ENCODE measurements around the gene SLC26A3.

Gene SLC26A3

GRCh38 chr7:107816011-107816566, 13.1 kb upstream of the SLC26A3 start:
- no peak for DNase-seq (ENCODE audit: low read depth in 2 of 2)

DNA sequence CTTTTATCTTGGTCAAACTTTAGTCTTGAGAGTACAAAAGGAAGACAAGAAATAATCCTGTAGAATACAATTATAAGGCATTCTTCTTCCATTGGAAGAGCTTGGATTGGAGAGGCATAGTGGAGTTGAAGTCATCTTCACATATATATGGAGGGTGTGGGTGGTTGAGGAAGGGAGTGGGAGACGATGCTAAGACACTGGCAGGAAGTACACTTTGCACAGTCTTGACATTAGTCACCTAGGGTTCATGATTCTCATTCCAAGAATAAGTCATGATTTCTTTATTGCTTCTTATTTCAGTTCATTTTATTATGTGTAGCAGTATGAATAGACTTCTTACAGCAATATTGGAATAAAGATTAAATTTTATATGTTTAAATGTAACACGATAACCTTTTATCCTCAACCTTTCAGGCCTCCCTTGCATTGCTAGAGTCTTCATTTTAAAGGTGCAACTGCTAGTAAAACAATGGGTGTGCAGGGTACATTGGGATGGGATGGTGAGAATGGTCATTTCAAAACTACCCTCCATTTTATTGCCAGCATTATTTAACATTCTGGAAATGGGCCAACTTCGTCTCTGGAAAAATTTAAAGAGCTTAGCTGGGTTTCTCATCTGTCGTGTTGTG, 12.3 kb upstream of the SLC26A3 start:
- DNase-seq (ENCODE audit: low read depth in 2 of 2), result no peak

DNA sequence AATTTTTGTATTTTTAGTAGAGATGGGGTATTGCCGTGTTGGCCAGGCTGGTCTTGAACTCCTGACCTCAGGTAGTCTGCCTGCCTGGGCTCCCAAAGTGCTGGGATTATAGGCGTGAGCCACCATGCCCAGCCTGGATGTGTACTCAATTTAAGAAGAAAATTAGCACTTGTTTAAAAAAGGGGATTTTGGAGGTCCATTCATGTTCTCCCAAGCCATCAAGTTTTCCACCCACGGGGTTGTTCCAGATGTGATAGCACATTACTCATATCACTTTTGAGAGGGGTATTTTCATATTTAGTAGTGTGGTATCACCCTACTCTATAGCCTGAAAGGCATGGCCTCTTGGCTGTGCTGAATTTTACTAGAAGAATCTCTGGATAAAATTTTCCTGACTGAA, 10.5 kb upstream of the SLC26A3 start:
- no peak for DNase-seq (ENCODE audit: low read depth in 2 of 2)

DNA sequence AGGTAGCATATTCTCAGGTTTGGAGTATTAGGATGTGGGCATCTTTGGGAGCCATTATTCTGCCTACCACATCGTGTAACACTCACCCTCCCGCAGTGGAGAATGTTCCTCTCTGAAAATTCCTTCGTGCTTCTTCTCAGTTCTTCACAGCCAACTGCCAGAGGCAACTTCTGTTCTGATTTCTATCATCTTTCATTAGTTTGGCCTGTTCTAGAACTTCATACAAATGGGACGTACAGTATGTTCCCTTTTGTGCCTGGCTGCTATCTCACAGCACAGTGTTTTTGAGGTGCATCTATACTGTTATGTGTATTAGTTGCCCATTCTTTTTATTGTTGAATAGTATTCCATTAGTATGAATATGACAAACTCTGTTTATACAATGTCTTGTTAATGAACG, 8.9 kb upstream of the SLC26A3 start:
- no peak for DNase-seq (ENCODE audit: low read depth in 2 of 2)

GRCh38 chr7:107810626-107811025, 7.6 kb upstream of the SLC26A3 start:
- no peak for DNase-seq (ENCODE audit: low read depth in 2 of 2)

- DNase-seq (ENCODE audit: low read depth in 2 of 2), result no peak
These were observed 6.2 kb upstream of the SLC26A3 start for GRCh38 chr7:107809179-107809578.

DNA sequence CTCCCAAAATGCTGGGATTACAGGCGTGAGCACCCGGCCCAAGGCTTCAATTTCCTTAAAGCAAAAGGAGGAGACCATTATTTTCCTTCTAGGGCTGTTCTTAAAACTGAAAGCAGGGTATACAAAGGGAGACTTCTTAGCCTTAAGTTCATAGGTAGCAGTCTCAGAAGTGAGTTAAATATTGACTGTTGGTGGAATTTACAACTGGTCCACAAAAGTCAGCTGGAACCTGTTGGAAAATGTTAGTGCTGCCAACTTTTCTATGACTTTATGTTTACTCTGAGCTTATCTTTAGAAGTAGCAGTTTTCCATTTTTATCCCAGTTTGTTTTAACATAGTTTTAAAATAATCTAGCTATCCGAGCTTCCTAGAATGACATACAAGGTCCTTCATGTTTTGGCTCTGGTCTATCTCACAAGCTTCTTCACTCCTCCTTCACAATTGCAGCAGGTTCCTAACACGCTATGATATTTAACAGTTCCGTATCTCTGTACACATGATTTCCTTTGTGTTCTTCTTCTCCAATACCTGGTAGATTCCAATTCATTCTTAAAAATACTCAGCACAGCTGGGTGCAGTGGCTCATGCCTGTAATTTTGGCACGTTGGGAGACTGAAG, 3.3 kb downstream of the SLC26A3 start:
- no peak for DNase-seq (ENCODE audit: low read depth in 2 of 2)

GRCh38 chr7:107792364-107792763, 10.7 kb downstream of the SLC26A3 start:
- DNase-seq (ENCODE audit: low read depth in 2 of 2), result no peak

- DNase-seq (ENCODE audit: low read depth in 2 of 2), result no peak
These were observed 13.4 kb downstream of the SLC26A3 start for GRCh38 chr7:107789647-107790046.

GRCh38 chr7:107788662-107789061, 14.4 kb downstream of the SLC26A3 start:
- no peak for DNase-seq (ENCODE audit: low read depth in 2 of 2)

- DNase-seq (ENCODE audit: low read depth in 2 of 2), result no peak
These were observed 14.8 kb downstream of the SLC26A3 start for GRCh38 chr7:107788216-107788615.

GRCh38 chr7:107785926-107786325, 17.1 kb downstream of the SLC26A3 start:
- DNase-seq (ENCODE audit: low read depth in 2 of 2), result no peak

- no peak for DNase-seq (ENCODE audit: low read depth in 2 of 2)
These were observed 17.9 kb downstream of the SLC26A3 start for GRCh38 chr7:107785170-107785569.

- DNase-seq (ENCODE audit: low read depth in 2 of 2), result no peak
These were observed 19.4 kb downstream of the SLC26A3 start for GRCh38 chr7:107783648-107784047.

DNA sequence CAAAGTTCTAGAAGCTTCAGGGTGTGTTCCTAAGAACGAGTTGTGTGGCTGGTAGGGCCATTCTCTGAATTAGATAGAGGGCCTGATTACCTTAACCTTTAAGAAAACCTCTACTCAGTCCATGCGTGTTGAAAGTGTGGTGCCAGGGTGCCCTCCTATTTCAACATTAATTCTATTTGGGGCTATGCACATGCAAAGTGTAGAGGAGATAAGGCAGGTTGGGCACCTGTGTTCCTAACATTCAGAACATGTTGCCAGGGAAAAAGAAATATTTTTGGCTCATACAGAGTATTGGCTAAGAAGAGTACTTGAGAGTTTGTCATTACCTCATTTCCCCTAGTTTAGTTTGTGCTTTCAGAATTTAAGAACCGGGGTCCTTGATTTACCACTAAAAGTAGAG, 20.6 kb downstream of the SLC26A3 start:
- no peak for DNase-seq (ENCODE audit: low read depth in 2 of 2)

DNA sequence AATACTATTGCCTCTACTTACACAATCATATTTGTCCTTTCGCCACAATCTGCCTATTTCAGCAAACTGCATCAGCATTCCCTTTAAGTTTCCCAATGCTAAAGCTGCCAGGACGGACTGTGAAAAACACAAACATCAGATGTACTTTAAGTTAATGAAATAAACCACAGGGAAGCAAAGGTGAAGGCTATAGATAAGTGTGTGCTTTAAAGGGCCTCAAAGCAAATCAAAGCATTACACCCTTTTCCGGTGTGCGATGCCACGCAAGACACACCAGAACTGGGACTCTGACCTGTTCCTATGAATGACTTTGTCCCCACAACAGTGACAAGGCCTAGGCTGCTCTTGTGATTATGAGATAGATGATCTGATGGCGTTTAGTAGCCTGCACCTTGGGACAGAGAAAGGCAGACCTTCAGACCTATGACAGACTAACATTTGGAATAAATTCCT, 23.4 kb downstream of the SLC26A3 start:
- no peak for DNase-seq (ENCODE audit: low read depth in 2 of 2)

DNA sequence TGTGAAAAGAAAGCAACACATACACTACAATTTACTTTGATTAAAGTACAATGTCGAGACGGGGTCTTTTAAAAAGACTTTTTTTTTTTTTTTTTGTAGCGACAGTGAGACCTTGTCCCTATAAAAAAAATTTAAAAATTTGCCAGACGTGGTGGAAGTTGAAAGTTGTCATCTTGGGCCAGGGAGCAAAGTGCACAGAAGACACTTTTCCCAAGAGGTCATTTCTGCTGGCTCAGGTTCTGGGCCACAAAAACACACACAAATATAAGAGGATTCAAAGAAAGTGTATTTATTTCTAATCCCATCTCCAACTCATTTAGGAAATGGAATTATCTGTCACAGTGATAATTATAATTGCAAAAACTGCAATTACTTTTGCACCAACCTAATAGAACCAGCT, 24.7 kb downstream of the SLC26A3 start:
- DNase-seq (ENCODE audit: low read depth in 2 of 2), result no peak

- no peak for DNase-seq (ENCODE audit: low read depth in 2 of 2)
These were observed 25.3 kb downstream of the SLC26A3 start for GRCh38 chr7:107777702-107778101.

- DNase-seq (ENCODE audit: low read depth in 2 of 2), result no peak
These were observed 30.0 kb downstream of the SLC26A3 start for GRCh38 chr7:107773027-107773426.

- no peak for DNase-seq (ENCODE audit: low read depth in 2 of 2)
These were observed 34.8 kb downstream of the SLC26A3 start for GRCh38 chr7:107768263-107768662.

DNA sequence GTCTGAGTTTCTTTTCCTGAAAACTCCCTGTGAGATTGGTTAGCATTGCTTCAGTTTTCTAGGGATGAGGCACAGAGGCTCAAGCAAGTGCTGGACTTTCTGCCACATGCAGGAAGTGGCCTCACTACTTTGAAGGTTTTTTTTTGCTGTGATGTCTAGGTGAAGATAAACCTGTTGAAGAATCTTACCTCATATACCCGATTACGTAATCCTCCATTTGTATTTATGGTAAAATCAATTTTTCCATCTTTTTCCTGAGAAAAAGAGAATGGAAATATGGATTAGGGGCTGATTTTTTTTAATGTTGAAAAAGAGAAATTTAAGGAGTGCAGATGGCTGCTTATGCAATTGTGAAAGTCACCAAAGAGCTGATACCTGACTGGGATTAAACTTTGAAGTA, 35.6 kb downstream of the SLC26A3 start:
- DNase-seq (ENCODE audit: low read depth in 2 of 2), result no peak

GRCh38 chr7:107758667-107759066, 44.4 kb downstream of the SLC26A3 start:
- no peak for DNase-seq (ENCODE audit: low read depth in 2 of 2)

GRCh38 chr7:107754642-107755041, 48.4 kb downstream of the SLC26A3 start:
- no peak for DNase-seq (ENCODE audit: low read depth in 2 of 2)

DNA sequence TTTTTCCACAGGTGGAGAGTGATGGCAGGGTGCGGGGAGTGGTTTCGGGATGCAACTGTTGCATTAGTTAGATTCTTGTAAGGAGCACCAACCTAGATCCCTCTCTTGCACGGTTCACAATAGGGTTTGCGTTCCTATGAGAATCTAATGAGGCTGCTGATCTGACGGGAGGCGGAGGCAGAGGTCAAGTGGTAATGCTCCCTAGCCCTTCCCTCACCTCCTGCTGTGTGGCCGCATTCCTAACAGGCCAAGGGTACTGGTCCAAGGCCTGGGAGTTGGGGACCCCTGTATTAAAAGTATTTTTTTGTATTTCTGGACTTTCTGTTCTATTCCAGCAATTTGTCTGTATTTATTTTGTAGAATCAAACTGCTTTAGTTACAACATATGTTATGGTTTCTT, 51.9 kb downstream of the SLC26A3 start:
- DNase-seq (ENCODE audit: low read depth in 2 of 2), result no peak
